OCI-LY1 (cell line): ENCODE results near the gene AMDHD1.

Experiments used
- H2AFZ ChIP-seq: fragments of 200-600 bp; sonication (generic), shearing (Covaris generic); 2 replicates; pipeline ENCODE4 v1.6.0; 2014; ENCODE audit warnings: antibody characterized with exemption, mild to moderate bottlenecking, low read length
- H3F3A ChIP-seq: fragments of 200-600 bp; sonication (generic), shearing (Covaris generic); 2 replicates; pipeline ENCODE4 v1.6.0; 2014; ENCODE audit warnings: mild to moderate bottlenecking, antibody characterized with exemption, low read length, moderate library complexity; ENCODE audit not compliant: insufficient read depth
- H3K27ac ChIP-seq: fragments of 200-600 bp; sonication (generic); 2 replicates; pipeline ENCODE4 v1.5.1; 2014; ENCODE audit warnings: low read length, mixed run types, mild to moderate bottlenecking, low read depth; ENCODE audit not compliant: poor library complexity, severe bottlenecking
- H3K27me3 ChIP-seq: fragments of 200-600 bp; sonication (generic); 2 replicates; pipeline ENCODE4 v1.6.0; 2014; ENCODE audit warnings: antibody characterized with exemption, mild to moderate bottlenecking, low read length, moderate library complexity; ENCODE audit not compliant: insufficient read depth
- H3K36me3 ChIP-seq: fragments of 200-600 bp; sonication (generic); 2 replicates; pipeline ENCODE4 v1.6.1; 2014; ENCODE audit warnings: mild to moderate bottlenecking, antibody characterized with exemption, low read length, moderate library complexity, mixed read lengths; ENCODE audit not compliant: insufficient read depth
- H3K4me1 ChIP-seq: fragments of 200-600 bp; sonication (generic); 2 replicates; pipeline ENCODE4 v1.5.1; 2014; ENCODE audit warnings: mild to moderate bottlenecking, low read length, moderate library complexity; ENCODE audit not compliant: insufficient read depth, severe bottlenecking
- H3K4me2 ChIP-seq: fragments of 200-600 bp; sonication (generic), shearing (Covaris generic); 2 replicates; pipeline ENCODE4 v1.6.1; 2014; ENCODE audit warnings: low read length
- H3K4me3 ChIP-seq: fragments of 200-600 bp; sonication (generic); 2 replicates; pipeline ENCODE4 v1.5.1; 2014; ENCODE audit warnings: low read length, low read depth, mild to moderate bottlenecking, mixed read lengths; ENCODE audit not compliant: poor library complexity, severe bottlenecking
- H3K79me2 ChIP-seq: fragments of 200-600 bp; shearing (Covaris generic); 2 replicates; pipeline ENCODE4 v1.6.1; 2016; ENCODE audit warnings: mixed run types, low read length, mixed read lengths; ENCODE audit not compliant: insufficient read depth
- H3K9ac ChIP-seq: fragments of 200-600 bp; sonication (generic), shearing (Covaris generic); 2 replicates; pipeline ENCODE4 v1.6.1; 2014; ENCODE audit warnings: mild to moderate bottlenecking, low read length, mixed read lengths
- H3K9me2 ChIP-seq: fragments of 200-600 bp; sonication (generic), shearing (Covaris generic); 2 replicates; pipeline ENCODE4 v1.6.1; 2014; ENCODE audit warnings: low read depth, mild to moderate bottlenecking, low read length, mixed read lengths
- H3K9me3 ChIP-seq: fragments of 200-600 bp; shearing (Covaris generic); 2 replicates; pipeline ENCODE4 v1.6.1; 2014; ENCODE audit warnings: low read length, mixed read lengths
- H4K20me1 ChIP-seq: fragments of 200-600 bp; sonication (generic), shearing (Covaris generic); 2 replicates; pipeline ENCODE4 v1.6.0; 2016; ENCODE audit warnings: mild to moderate bottlenecking, low read length; ENCODE audit not compliant: insufficient read depth
- CTCF ChIP-seq: fragments of 200-600 bp; sonication (generic), shearing (Covaris generic); IDR thresholded peaks from 2 replicates; pipeline ENCODE4 v1.5.1; 2017; ENCODE audit warnings: mild to moderate bottlenecking, antibody characterized with exemption, low read length, moderate library complexity, mixed read lengths
- EZH2 ChIP-seq: fragments of 200-600 bp; sonication (generic), shearing (Covaris generic); IDR thresholded peaks from 2 replicates; pipeline ENCODE4 v1.8.0; 2017; ENCODE audit warnings: borderline replicate concordance, mixed run types, mild to moderate bottlenecking, antibody characterized with exemption, low read length, moderate library complexity, mixed read lengths

AMDHD1 gene

DNA sequence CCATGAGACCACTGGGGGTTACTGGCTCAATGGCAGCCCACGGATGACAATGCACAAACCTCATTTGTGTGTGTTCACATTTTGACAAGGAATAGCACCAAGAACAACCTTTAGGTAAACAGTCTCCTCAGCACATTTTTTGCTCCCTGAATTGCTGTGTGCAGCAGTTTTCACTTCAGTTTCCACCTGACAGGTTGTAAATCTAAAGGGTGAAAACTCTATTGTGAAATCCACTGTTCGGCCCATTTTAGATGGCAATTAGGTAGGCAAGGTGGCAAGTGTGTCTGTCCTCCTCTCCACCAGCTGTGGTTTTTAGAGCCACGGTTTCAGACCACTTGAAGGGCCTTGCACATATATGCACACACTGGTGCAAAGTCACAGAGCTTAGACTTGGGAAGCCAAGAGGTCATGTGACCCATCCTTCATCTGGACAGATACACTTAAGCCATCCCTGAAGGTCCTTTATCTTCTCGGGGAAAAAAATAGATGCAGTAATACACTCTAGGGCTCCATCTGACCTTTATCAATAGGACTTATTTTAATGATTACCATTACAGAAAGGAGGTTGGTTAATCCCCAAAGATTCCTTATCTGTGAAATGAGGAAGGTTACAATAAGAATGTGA is 29.8 kb downstream of the AMDHD1 start:
- TF ChIP-seq EZH2: no peak
- no peak for TF ChIP-seq CTCF
- Histone ChIP-seq H2AFZ (no peak overlapping the region), H3K36me3 (no peaks in the 10 kb centered on the region), H3K79me2 (no peaks in the 10 kb centered on the region), H3K4me3 (no peak overlapping the region), H3K4me2 (no peak overlapping the region), H3K9ac (no peak overlapping the region), H3K9me2 (no peaks in the 10 kb centered on the region), H3F3A (no peaks in the 10 kb centered on the region), H4K20me1 (no peaks in the 10 kb centered on the region), H3K9me3 (no peaks in the 10 kb centered on the region), H3K27me3 (no peaks in the 10 kb centered on the region), H3K27ac (no peak overlapping the region), H3K4me1 (no peaks in the 10 kb centered on the region)

- H3K9ac ChIP-seq: no peak overlapping the region
- no peaks in the 10 kb centered on the region for H3K79me2 ChIP-seq
- H2AFZ ChIP-seq: no peak overlapping the region
- H3K27me3 ChIP-seq: no peaks in the 10 kb centered on the region
- H3F3A ChIP-seq: no peaks in the 10 kb centered on the region
- no peak overlapping the region for H3K27ac ChIP-seq
- H4K20me1 ChIP-seq: no peaks in the 10 kb centered on the region
- no peak overlapping the region for H3K4me3 ChIP-seq
- no peaks in the 10 kb centered on the region for H3K9me2 ChIP-seq
- no peaks in the 10 kb centered on the region for H3K36me3 ChIP-seq
- no peak for TF ChIP-seq EZH2
- no peak for TF ChIP-seq CTCF
- H3K9me3 ChIP-seq: no peaks in the 10 kb centered on the region
- no peaks in the 10 kb centered on the region for H3K4me1 ChIP-seq
- no peak overlapping the region for H3K4me2 ChIP-seq
Observed at GRCh38 chr12:95974358-95974757, 31.2 kb downstream of the AMDHD1 start.

GRCh38 chr12:95975491-95975890 is 32.4 kb downstream of the AMDHD1 start:
- Histone ChIP-seq H3K4me1 (no peaks in the 10 kb centered on the region), H2AFZ (no peak overlapping the region), H3K27ac (no peak overlapping the region), H4K20me1 (no peaks in the 10 kb centered on the region), H3F3A (no peaks in the 10 kb centered on the region), H3K4me3 (no peak overlapping the region), H3K79me2 (no peaks in the 10 kb centered on the region), H3K9me3 (no peaks in the 10 kb centered on the region), H3K9ac (no peak overlapping the region), H3K9me2 (no peaks in the 10 kb centered on the region), H3K4me2 (no peak overlapping the region), H3K27me3 (no peaks in the 10 kb centered on the region), H3K36me3 (no peaks in the 10 kb centered on the region)
- TF ChIP-seq CTCF (no peak), EZH2 (no peak)
